SK-N-SH (cell line): ENCODE measurements around the gene MTX2. TPM values are rescaled to one million over a fixed set of nuclear protein-coding genes. Genes with fewer than 3 reads are reported as not detected.
"Not testable (repeated sequence)": the region's sequence is repeated elsewhere in the genome, so short reads cannot be mapped to it uniquely, and the experiment has no call there.

Experiments used
- CTCF ChIA-PET: fragments of 300-600, 350-600 bp; formaldehyde crosslinking; extraction: SDS; loops from one replicate; lab custom pipeline; 2021; lab: Yijun Ruan, JAX
- POLR2A ChIA-PET: fragments of 350-600 bp; sonication (Branson Sonifier 250); formaldehyde crosslinking; extraction: SDS; loops from one replicate; lab custom pipeline; 2020; ENCODE audit warnings: antibody characterized with exemption, inconsistent platforms; lab: Yijun Ruan, JAX
- DNase-seq: peaks from one replicate; pipeline ENCODE4 v3.0.0; 2012
- H2AFZ ChIP-seq: fragments of 200-600 bp; sonication (generic); 2 replicates; pipeline ENCODE4 v1.8.1; 2016; ENCODE audit warnings: antibody characterized with exemption, mild to moderate bottlenecking, low read depth
- H3F3A ChIP-seq: fragments of 200-600 bp; sonication (generic); replicated peaks from 2 replicates; pipeline ENCODE3; 2016; ENCODE audit warnings: antibody characterized with exemption, mild to moderate bottlenecking; ENCODE audit not compliant: insufficient read depth
- H3K27ac ChIP-seq, 2 experiments: fragments of 200-500 bp in 1 of 2; fragments of 200-600 bp in 1 of 2; sonication (Bioruptor generic) in 1 of 2; sonication (generic), shearing (Covaris generic) in 1 of 2; 2 replicates each; pipeline versions ENCODE4 v1.5.1 to v1.6.1; 2014 to 2016; ENCODE audit warnings: low read depth in 2 of 2, inconsistent platforms in 1 of 2, low read length in 1 of 2, mild to moderate bottlenecking in 1 of 2, mixed read lengths in 1 of 2
- H3K27me3 ChIP-seq: fragments of 200-600 bp; sonication (generic), shearing (Covaris generic); 2 replicates; pipeline ENCODE4 v1.6.1; 2016; ENCODE audit warnings: mixed run types; ENCODE audit not compliant: insufficient read depth
- H3K36me3 ChIP-seq, 2 experiments: fragments of 200-500 bp in 1 of 2; fragments of 200-600 bp in 1 of 2; sonication (Bioruptor generic) in 1 of 2; sonication (generic) in 1 of 2; replicated peaks in 1 of 2; 2 replicates each; pipeline versions ENCODE3 to v1.5.1; 2014 to 2016; ENCODE audit warnings: low read length in 1 of 2, mild to moderate bottlenecking in 1 of 2; ENCODE audit not compliant: insufficient read depth in 2 of 2, control insufficient read depth in 1 of 2
- H3K4me1 ChIP-seq, 2 experiments: fragments of 200-500 bp in 1 of 2; fragments of 200-600 bp in 1 of 2; sonication (Bioruptor generic) in 1 of 2; sonication (generic), shearing (Covaris generic) in 1 of 2; 2 replicates each; pipeline versions ENCODE4 v1.5.1 to v1.6.1; 2014 to 2016; ENCODE audit warnings: low read depth in 1 of 2, low read length in 1 of 2, mixed run types in 1 of 2; ENCODE audit not compliant: insufficient read depth in 2 of 2, control insufficient read depth in 1 of 2
- H3K4me2 ChIP-seq: fragments of 200-600 bp; sonication (generic), shearing (Covaris generic); 2 replicates; pipeline ENCODE4 v1.6.1; 2017; ENCODE audit warnings: mixed run types
- H3K4me3 ChIP-seq, 2 experiments: fragments of 200-500 bp in 1 of 2; fragments of 200-600 bp in 1 of 2; sonication (Bioruptor generic) in 1 of 2; sonication (generic), shearing (Covaris generic) in 1 of 2; 2 replicates each; pipeline versions ENCODE4 v1.5.1 to v1.8.1; 2014 to 2016; ENCODE audit warnings: low read depth in 2 of 2, inconsistent platforms in 1 of 2, low read length in 1 of 2, mild to moderate bottlenecking in 1 of 2, mixed read lengths in 1 of 2, moderate library complexity in 1 of 2
- H3K79me2 ChIP-seq: fragments of 200-600 bp; sonication (generic); 2 replicates; pipeline ENCODE4 v1.8.1; 2017; ENCODE audit warnings: mild to moderate bottlenecking; ENCODE audit not compliant: insufficient read depth
- H3K9ac ChIP-seq: fragments of 200-600 bp; sonication (generic); 2 replicates; pipeline ENCODE4 v1.6.1; 2017; ENCODE audit warnings: mixed run types
- H3K9me2 ChIP-seq: fragments of 200-600 bp; sonication (generic); 2 replicates; pipeline ENCODE4 v1.6.1; 2017; ENCODE audit warnings: mixed run types
- H3K9me3 ChIP-seq: fragments of 200-600 bp; sonication (generic); 2 replicates; pipeline ENCODE4 v1.6.1; 2017; ENCODE audit warnings: mixed run types, mild to moderate bottlenecking, moderate library complexity
- H4K20me1 ChIP-seq: fragments of 200-600 bp; sonication (generic); 2 replicates; pipeline ENCODE4 v1.6.1; 2017; ENCODE audit warnings: mild to moderate bottlenecking, mixed run types; ENCODE audit not compliant: insufficient read depth
- ELF1 ChIP-seq: IDR thresholded peaks from 2 replicates; pipeline ENCODE4 v1.4.0; 2012
- EZH2phosphoT487 ChIP-seq: fragments of 200-600 bp; sonication (generic); IDR thresholded peaks from 2 replicates; pipeline ENCODE4 v1.6.1; 2017; ENCODE audit warnings: low read depth, mixed run types, mild to moderate bottlenecking, antibody characterized with exemption, moderate library complexity, borderline replicate concordance
- FOXJ3 ChIP-seq: sonication (generic); formaldehyde crosslinking; IDR thresholded peaks from 2 replicates; pipeline ENCODE4 v1.5.1; 2020; ENCODE audit warnings: mild to moderate bottlenecking, missing genetic modification reagents
- FOXM1 ChIP-seq: IDR thresholded peaks from 2 replicates; pipeline ENCODE4 v1.4.0; 2012; ENCODE audit warnings: low read depth, mild to moderate bottlenecking
- GATA2 ChIP-seq: sonication (generic); formaldehyde crosslinking; IDR thresholded peaks from 2 replicates; pipeline ENCODE4 v1.5.0; 2020; ENCODE audit warnings: mild to moderate bottlenecking, missing genetic modification reagents
- JUND ChIP-seq: IDR thresholded peaks from 2 replicates; pipeline ENCODE4 v1.4.0; 2012
- MEF2A ChIP-seq: IDR thresholded peaks from 2 replicates; pipeline ENCODE4 v1.4.0; 2012; ENCODE audit warnings: low read depth, borderline replicate concordance
- MXI1 ChIP-seq: IDR thresholded peaks from 2 replicates; pipeline ENCODE4 v1.6.1; 2012; ENCODE audit warnings: mild to moderate bottlenecking, low read depth, low read length, improper control_type of control experiment
- NFIC ChIP-seq: IDR thresholded peaks from 2 replicates; pipeline ENCODE4 v1.4.0; 2012; ENCODE audit warnings: borderline replicate concordance
- POLR2AphosphoS5 ChIP-seq: IDR thresholded peaks from 2 replicates; pipeline ENCODE4 v1.6.1; 2012; ENCODE audit warnings: low read depth, low read length
- RAD21 ChIP-seq: IDR thresholded peaks from 2 replicates; pipeline ENCODE4 v1.6.1; 2012; ENCODE audit warnings: mild to moderate bottlenecking, low read length
- RCOR1 ChIP-seq: fragments of 150-350 bp; IDR thresholded peaks from 2 replicates; pipeline ENCODE4 v1.6.1; 2017; ENCODE audit warnings: antibody characterized with exemption, low read length
- RFX5 ChIP-seq: IDR thresholded peaks from 2 replicates; pipeline ENCODE4 v1.6.1; 2012; ENCODE audit warnings: mild to moderate bottlenecking, improper control_type of control experiment, low read length
- RXRA ChIP-seq: IDR thresholded peaks from 2 replicates; pipeline ENCODE4 v1.4.0; 2012; ENCODE audit warnings: low read depth, mild to moderate bottlenecking, borderline replicate concordance
- SIN3A ChIP-seq: IDR thresholded peaks from 2 replicates; pipeline ENCODE4 v1.6.1; 2012; ENCODE audit warnings: low read depth, mild to moderate bottlenecking, low read length, moderate library complexity, borderline replicate concordance
- SMC3 ChIP-seq: IDR thresholded peaks from 2 replicates; pipeline ENCODE4 v1.6.1; 2012; ENCODE audit warnings: low read depth, low read length, improper control_type of control experiment
- TAF1 ChIP-seq: IDR thresholded peaks from 2 replicates; pipeline ENCODE4 v1.6.1; 2012; ENCODE audit warnings: low read depth, mild to moderate bottlenecking, low read length, moderate library complexity, borderline replicate concordance
- TCF12 ChIP-seq: IDR thresholded peaks from 2 replicates; pipeline ENCODE4 v1.4.0; 2012
- TEAD4 ChIP-seq: IDR thresholded peaks from 2 replicates; pipeline ENCODE4 v1.4.0; 2012; ENCODE audit warnings: mild to moderate bottlenecking, borderline replicate concordance; ENCODE audit not compliant: insufficient read depth
- WGBS: methylation state at CpG from one replicate; pipeline ENCODE4 v1.1.6; 2017; ENCODE audit warnings: low lambda C conversion rate; 5-methylcytosine and 5-hydroxymethylcytosine counted together
- polyA plus RNA-seq, 3 experiments: library from polyadenylated mRNA; depleted of rRNA; stranded (reverse); fragments of >200 nt; gene quantifications; 2 replicates each; pipeline ENCODE4 v1.2.3, GENCODE V29; 2012
- TF ChIP-seq, protein P1 (sequence below): fragments of 150-350 bp; IDR thresholded peaks from 2 replicates; pipeline ENCODE4 v1.6.1; 2016; ENCODE audit warnings: mild to moderate bottlenecking, low read depth, low read length
- TF ChIP-seq, protein P2 (sequence below): IDR thresholded peaks from 2 replicates; pipeline ENCODE4; 2012

The MTX2 gene
- polyA plus RNA-seq, 1 of the 3 experiments (the other 2 are of a cell fraction) = 44.4 TPM

- TF ChIP-seq, protein P1, sequence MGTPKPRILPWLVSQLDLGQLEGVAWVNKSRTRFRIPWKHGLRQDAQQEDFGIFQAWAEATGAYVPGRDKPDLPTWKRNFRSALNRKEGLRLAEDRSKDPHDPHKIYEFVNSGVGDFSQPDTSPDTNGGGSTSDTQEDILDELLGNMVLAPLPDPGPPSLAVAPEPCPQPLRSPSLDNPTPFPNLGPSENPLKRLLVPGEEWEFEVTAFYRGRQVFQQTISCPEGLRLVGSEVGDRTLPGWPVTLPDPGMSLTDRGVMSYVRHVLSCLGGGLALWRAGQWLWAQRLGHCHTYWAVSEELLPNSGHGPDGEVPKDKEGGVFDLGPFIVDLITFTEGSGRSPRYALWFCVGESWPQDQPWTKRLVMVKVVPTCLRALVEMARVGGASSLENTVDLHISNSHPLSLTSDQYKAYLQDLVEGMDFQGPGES = no peak
- TF ChIP-seq, protein P2, sequence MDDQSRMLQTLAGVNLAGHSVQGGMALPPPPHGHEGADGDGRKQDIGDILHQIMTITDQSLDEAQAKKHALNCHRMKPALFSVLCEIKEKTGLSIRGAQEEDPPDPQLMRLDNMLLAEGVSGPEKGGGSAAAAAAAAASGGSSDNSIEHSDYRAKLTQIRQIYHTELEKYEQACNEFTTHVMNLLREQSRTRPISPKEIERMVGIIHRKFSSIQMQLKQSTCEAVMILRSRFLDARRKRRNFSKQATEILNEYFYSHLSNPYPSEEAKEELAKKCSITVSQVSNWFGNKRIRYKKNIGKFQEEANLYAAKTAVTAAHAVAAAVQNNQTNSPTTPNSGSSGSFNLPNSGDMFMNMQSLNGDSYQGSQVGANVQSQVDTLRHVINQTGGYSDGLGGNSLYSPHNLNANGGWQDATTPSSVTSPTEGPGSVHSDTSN = no peak
- TF ChIP-seq TEAD4 (no peak), NFIC (no peak), SIN3A (no peak), FOXM1 (no peak), JUND (no peak), POLR2AphosphoS5 (no peak), MXI1 (no peak), TCF12 (no peak), TAF1 (no peak)
- TF ChIP-seq, all 33 proteins: peak for 0
Measured at GRCh38 chr2:176370467-176371171, 101.4 kb downstream of the MTX2 start (continued).

DNA sequence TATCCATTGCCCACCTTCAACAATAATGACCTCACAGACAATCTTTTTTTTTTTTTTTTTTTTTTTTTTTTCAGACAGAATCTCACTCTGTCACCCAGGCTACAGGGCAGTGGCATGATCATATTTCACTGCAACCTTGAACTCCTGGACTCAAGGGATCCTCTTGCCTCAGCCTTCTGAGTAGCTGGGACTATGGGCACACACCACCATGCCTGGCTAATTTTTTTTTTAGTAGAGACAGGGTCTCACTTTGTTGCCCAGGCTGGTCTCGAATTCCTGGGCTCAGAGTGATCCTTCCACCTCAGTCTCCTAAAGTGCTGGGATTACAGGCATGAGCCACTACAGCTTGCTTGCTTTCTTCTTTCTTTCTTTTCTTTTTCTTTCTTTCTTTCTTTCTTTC lies 103.9 kb downstream of the MTX2 start:
- POLR2A ChIA-PET, H3K4me1 ChIP-seq, H3K9me2 ChIP-seq, H2AFZ ChIP-seq, H3K4me3 ChIP-seq, H3K9ac ChIP-seq, H4K20me1 ChIP-seq, H3K9me3 ChIP-seq, H3K27me3 ChIP-seq, H3K79me2 ChIP-seq, H3K27ac ChIP-seq, H3F3A ChIP-seq, H3K36me3 ChIP-seq, H3K4me2 ChIP-seq, DNase-seq: not testable (repeated sequence)
- 29% methylated on average over 1 of the region's 1 CpG for WGBS
- CTCF ChIA-PET = interaction anchor here (1.8 kb wide), 1 partner anchor 181 kb away, joined by 4 read pairs; no protein-coding TSS in a partner anchor

GRCh38 chr2:176378323-176378722 lies 109.1 kb downstream of the MTX2 start:
- no peaks in the 10 kb centered on the region for H3F3A ChIP-seq
- H2AFZ ChIP-seq = no peak overlapping the region
- H3K9me2 ChIP-seq = no peaks in the 10 kb centered on the region
- TF ChIP-seq SMC3 = no peak
- TF ChIP-seq TCF12 = no peak
- TF ChIP-seq RCOR1 = no peak
- no peak for TF ChIP-seq NFIC
- TF ChIP-seq GATA2 (CRISPR knock-in tag) = no peak
- no peak for TF ChIP-seq ELF1
- no peak for TF ChIP-seq SIN3A
- no peak for TF ChIP-seq MEF2A
- no peak for TF ChIP-seq FOXJ3
- no peak for TF ChIP-seq RAD21
- no peak for TF ChIP-seq EZH2phosphoT487
- TF ChIP-seq RFX5 = no peak
- TF ChIP-seq, protein P1 = no peak
- TF ChIP-seq, protein P2 = no peak
- no peak for TF ChIP-seq RXRA
- H3K36me3 ChIP-seq = no peaks in the 10 kb centered on the region
- 0 out of 2 replicates have a peak, but pooled peaks cover 14% of the 10 kb centered on the region for H3K9me3 ChIP-seq
- H3K27me3 ChIP-seq = no peaks in the 10 kb centered on the region
- H3K9ac ChIP-seq = no peak overlapping the region
- no peaks in the 10 kb centered on the region for H3K79me2 ChIP-seq
- WGBS = 82% methylated on average over 1 of the region's 1 CpG
- H3K4me3 ChIP-seq = no peak overlapping the region
- no peak overlapping the region for H3K4me2 ChIP-seq
- H3K27ac ChIP-seq = no peak overlapping the region
- no peak for DNase-seq
- H4K20me1 ChIP-seq = no peaks in the 10 kb centered on the region
- ChIA-PET POLR2A (no interaction called here), CTCF (no interaction called here)
- no peaks in the 10 kb centered on the region for H3K4me1 ChIP-seq
